ENCODE results near the gene DTNA. TPM values are rescaled to one million over a fixed set of nuclear protein-coding genes. Genes with fewer than 3 reads are reported as not detected.
"Not testable (repeated sequence)": the region's sequence is repeated elsewhere in the genome, so short reads cannot be mapped to it uniquely, and the experiment has no call there.

The DTNA gene
- total RNA-seq, 1 donor from 2014 or later: 21.8 TPM

DNA sequence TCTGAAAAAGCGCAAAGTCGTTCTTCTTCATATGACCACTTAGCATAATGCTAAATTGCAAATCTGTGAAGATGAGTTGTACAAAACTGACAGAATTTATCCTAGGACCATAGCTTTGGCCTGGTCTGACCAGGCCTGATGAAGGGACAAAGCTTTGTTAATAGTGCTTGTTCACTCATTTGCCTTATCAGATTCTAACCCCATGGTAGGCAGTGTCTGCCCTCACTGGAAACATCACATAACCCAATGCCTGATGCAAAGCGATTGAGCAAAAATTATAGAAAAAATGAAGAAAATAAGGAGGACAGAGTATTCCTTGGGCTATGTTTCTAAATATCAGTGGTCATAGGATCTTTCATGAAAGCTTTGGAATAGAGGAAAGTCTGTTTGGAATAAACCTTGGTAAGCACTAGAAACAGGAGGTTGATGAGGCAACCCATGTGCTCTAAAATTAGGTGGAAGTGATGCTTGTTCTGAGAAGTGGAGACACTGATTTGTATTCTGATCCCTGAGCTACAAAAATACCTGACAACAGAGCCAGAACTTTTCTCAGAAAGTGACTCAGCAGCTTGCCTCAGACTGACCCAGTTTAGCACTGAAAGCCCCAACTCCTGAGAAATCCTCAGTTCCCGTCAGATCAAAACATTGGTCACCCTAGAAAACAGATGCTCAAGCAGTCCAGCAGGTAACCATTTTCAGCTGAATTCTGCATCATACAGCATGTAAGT, 199.7 kb downstream of the DTNA start:
- Histone ChIP-seq H3K9me3 (no peaks in the 10 kb centered on the region), H3K36me3 (no peaks in the 10 kb centered on the region), H3K27ac (no peak overlapping the region), H3K27me3 (no peaks in the 10 kb centered on the region), H3K4me3 (no peak overlapping the region), H3K4me1 (no peaks in the 10 kb centered on the region)
- intact Hi-C loops (cut with DNase I): no loop called here
- no peak for DNase-seq
- no peak for ATAC-seq
- TF ChIP-seq, protein P1, sequence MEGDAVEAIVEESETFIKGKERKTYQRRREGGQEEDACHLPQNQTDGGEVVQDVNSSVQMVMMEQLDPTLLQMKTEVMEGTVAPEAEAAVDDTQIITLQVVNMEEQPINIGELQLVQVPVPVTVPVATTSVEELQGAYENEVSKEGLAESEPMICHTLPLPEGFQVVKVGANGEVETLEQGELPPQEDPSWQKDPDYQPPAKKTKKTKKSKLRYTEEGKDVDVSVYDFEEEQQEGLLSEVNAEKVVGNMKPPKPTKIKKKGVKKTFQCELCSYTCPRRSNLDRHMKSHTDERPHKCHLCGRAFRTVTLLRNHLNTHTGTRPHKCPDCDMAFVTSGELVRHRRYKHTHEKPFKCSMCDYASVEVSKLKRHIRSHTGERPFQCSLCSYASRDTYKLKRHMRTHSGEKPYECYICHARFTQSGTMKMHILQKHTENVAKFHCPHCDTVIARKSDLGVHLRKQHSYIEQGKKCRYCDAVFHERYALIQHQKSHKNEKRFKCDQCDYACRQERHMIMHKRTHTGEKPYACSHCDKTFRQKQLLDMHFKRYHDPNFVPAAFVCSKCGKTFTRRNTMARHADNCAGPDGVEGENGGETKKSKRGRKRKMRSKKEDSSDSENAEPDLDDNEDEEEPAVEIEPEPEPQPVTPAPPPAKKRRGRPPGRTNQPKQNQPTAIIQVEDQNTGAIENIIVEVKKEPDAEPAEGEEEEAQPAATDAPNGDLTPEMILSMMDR (IDR thresholded peaks at IDR 0.05): no peak

DNA sequence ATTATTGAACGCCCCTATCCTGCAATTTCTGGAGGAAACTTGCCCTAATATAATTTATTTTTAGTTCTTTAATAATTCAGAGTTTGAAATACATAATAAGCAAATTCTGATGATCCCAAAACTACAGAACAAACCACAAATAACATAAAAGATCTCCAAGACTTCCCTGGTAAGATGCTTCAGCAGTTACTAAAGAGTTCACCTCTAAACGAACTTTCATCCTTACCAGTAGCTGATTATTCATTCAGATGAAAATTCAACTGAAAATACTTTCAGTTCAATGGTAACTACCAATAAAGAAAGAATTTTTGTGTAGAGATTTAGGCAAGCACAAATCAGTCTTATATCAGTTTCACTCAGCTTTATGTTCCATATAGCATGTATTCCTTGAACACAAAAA, 201.0 kb downstream of the DTNA start:
- TF ChIP-seq, protein P1 (IDR thresholded peaks at IDR 0.05): no peak
- Histone ChIP-seq H3K36me3 (no peaks in the 10 kb centered on the region), H3K4me3 (no peak overlapping the region), H3K9me3 (no peaks in the 10 kb centered on the region), H3K27ac (no peak overlapping the region), H3K4me1 (no peaks in the 10 kb centered on the region), H3K27me3 (no peaks in the 10 kb centered on the region)
- no peak for ATAC-seq
- no peak for DNase-seq
- intact Hi-C loops (cut with DNase I): no loop called here

DNA sequence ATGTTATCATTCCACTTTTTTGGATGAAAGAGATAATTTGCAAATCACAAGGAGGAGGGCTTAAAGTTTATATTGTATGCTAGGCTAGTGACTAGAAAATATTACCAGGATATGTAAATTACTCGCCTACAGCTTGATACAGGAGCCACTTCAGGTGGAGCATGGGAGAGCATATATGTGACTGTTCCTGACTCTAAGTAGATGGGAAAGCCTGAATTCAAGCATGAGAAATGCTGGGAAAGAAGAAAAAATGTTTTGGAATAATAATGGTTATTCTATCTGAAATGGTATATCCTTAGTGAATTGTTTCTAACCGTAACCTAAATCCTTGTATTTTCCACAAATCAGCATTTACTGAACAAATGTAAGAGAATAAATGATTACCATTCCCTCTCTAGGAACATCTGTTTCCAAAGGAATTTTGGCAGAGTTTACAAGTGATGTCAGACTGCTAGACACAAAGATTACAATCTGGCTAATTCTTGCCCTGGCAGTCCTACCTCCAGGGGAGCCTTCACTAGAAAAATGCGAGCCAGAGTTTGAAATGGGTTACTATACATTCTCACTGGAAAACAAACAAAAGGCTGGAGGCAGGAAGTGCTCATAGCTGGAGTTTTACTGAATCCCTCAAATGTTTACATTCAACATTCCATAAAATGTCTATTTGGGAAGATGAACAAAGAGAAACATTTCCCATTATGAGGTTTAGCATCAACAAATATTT, 201.7 kb downstream of the DTNA start:
- Histone ChIP-seq H3K4me3 (no peak overlapping the region), H3K4me1 (no peaks in the 10 kb centered on the region), H3K27ac (no peak overlapping the region), H3K36me3 (no peaks in the 10 kb centered on the region), H3K9me3 (no peaks in the 10 kb centered on the region), H3K27me3 (no peaks in the 10 kb centered on the region)
- TF ChIP-seq, protein P1 (IDR thresholded peaks at IDR 0.05): no peak
- intact Hi-C loops (cut with DNase I): no loop called here
- DNase-seq (no peak), ATAC-seq (no peak)

DNA sequence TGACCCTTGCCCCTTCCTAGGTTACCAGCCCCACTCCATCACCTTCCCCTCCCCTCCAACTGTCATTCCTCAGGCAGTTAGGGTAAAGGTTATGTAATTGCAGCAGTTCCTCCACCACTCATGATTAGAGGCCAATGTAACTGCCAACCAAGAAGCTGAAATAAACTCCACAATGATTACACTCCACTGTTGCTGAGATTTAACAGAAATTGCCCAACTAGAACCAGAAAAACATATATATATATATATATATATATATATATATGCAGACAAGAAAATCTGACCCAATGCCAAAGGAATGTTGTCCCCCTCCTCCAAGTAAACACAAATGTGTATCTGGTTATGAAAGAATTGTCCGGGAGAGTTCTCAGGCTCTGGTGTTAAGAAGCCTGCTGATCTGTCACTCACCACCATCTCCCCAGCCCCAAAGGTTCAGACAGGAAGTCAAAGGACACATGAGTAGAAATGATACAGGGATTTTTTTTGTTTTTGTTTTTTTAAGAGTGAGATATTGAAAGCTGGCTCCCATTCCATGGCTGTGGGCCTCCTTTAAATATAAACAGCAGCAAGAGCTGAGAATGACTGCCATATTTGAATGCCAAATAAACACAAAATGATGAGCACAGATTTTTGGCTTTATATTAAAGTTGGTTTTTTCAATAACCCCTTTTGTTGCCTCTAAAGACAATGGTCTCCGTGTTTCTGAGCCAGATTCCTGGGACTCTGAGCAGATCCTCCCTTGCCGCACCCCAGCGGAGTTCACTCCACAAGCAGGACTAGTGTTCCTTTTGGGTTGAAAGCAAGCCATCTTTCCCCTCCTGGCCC, 204.0 kb downstream of the DTNA start:
- ATAC-seq (no peak), DNase-seq (no peak)
- H3K4me1 ChIP-seq: no peaks in the 10 kb centered on the region
- no peak overlapping the region for H3K4me3 ChIP-seq
- intact Hi-C loops (cut with DNase I): no loop called here
- H3K36me3 ChIP-seq: no peaks in the 10 kb centered on the region
- H3K27me3 ChIP-seq: no peaks in the 10 kb centered on the region
- TF ChIP-seq, protein P1 (IDR thresholded peaks at IDR 0.05): no peak
- no peak overlapping the region for H3K27ac ChIP-seq
- H3K9me3 ChIP-seq: no peaks in the 10 kb centered on the region

DNA sequence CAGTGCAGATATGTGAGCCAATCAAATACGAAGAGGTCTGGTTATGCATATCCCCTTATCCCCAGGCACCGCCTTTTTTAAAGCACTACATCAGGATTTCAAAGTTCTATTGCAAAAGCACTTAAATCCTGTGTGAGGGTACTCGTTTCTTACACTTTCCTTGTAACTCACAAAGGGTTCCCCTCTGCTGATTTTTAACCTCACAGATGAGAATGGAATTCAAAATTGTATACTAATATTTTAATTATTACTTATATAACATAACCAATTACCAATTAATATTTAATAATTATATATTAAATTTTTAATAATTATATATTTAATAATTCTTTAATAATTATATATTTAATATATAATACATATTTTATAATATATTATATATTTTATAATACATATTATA, 204.9 kb downstream of the DTNA start:
- no peak overlapping the region for H3K4me3 ChIP-seq
- H3K27ac ChIP-seq: no peak overlapping the region
- intact Hi-C loops (cut with DNase I): no loop called here
- TF ChIP-seq, protein P1 (IDR thresholded peaks at IDR 0.05): no peak
- H3K4me1 ChIP-seq: no peaks in the 10 kb centered on the region
- ATAC-seq: no peak
- H3K27me3 ChIP-seq: no peaks in the 10 kb centered on the region
- no peaks in the 10 kb centered on the region for H3K36me3 ChIP-seq
- DNase-seq: no peak
- no peaks in the 10 kb centered on the region for H3K9me3 ChIP-seq

DNA sequence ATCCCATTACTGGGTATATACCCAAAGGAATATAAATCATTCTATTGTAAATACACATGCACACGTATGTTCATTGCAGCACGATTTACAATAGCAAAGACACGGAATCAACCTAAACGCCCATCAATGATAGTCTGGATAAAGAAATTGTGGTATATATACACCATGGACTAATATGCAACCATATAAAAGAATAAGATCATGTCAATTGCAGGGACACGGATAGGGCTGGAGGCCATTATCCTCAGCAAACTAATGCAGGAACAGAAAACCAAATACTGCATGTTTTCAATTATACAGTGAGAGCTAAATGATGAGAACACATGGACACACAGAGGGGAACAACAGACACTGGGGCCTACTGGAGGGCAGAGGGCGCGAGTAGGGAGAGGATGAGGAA, 206.4 kb downstream of the DTNA start:
- not testable (repeated sequence) for DNase-seq, H3K4me3 ChIP-seq

More for the DNA sequence above, 206.4 kb downstream of the DTNA start:
- ATAC-seq; H3K36me3 ChIP-seq; H3K27me3 ChIP-seq; H3K9me3 ChIP-seq; intact Hi-C loops (cut with DNase I); H3K27ac ChIP-seq; H3K4me1 ChIP-seq: not testable (repeated sequence)

All from upper lobe of right lung (tissue), 1 donor.